Stomach (tissue), 9 donors: Measurements from ENCODE around the gene NHSL1. TPM values are rescaled to one million over a fixed set of nuclear protein-coding genes. Genes with fewer than 3 reads are reported as not detected.

ENCODE experiments used
- DNase-seq, 2 donors: peaks; one replicate each; pipeline versions ENCODE4 v3.0.0 to v3.0.0-alpha.2; 2013 to 2019
- H3K27ac ChIP-seq, 5 donors: fragments of 200-600 bp in 4 of 5; sonication (generic) in 4 of 5; one replicate each; pipeline ENCODE4 v1.5.1; 2013 to 2019; ENCODE audit warnings: mild to moderate bottlenecking in 1 of 5, moderate library complexity in 1 of 5
- H3K27me3 ChIP-seq, 3 donors: fragments of 200-600 bp; sonication (generic); one replicate each; pipeline ENCODE4 v1.5.1; 2017 to 2019; ENCODE audit warnings: mixed run types in 1 of 3
- H3K36me3 ChIP-seq, 4 donors: fragments of 200-600 bp; sonication (generic); 1 replicate in 3 of 4; 2 replicates in 1 of 4; pipeline ENCODE4 v1.5.1; 2016 to 2019
- H3K4me1 ChIP-seq, 4 donors: fragments of 200-600 bp; sonication (generic); one replicate each; pipeline ENCODE4 v1.5.1; 2016 to 2019
- H3K4me3 ChIP-seq, 4 donors: fragments of 200-600 bp; sonication (generic) in 3 of 4; one replicate each; pipeline ENCODE4 v1.5.1; 2016 to 2019; ENCODE audit warnings: mild to moderate bottlenecking in 1 of 4
- H3K9me3 ChIP-seq, 4 donors: fragments of 200-600 bp; sonication (generic); one replicate each; pipeline ENCODE4 v1.5.1; 2016 to 2019
- CTCF ChIP-seq, 7 experiments: fragments of 450-650 bp in 4 of 7; fragments of 200-600 bp in 3 of 7; sonication (generic) in 3 of 7; IDR thresholded peaks; one replicate each; pipeline ENCODE4 v1.5.1; 2016 to 2019; ENCODE audit warnings: antibody characterized with exemption in 7 of 7, control low read depth in 2 of 7, mild to moderate bottlenecking in 1 of 7
- EP300 ChIP-seq: sonication (generic); formaldehyde crosslinking; IDR thresholded peaks from one replicate; pipeline ENCODE4 v1.6.1; 2017; ENCODE audit warnings: antibody characterized with exemption
- POLR2A ChIP-seq, 4 donors: fragments of 450-650 bp; IDR thresholded peaks; one replicate each; pipeline ENCODE4 v1.6.1; 2016; ENCODE audit warnings: antibody characterized with exemption in 4 of 4, control low read depth in 2 of 4, mild to moderate bottlenecking in 1 of 4, moderate library complexity in 1 of 4
- POLR2AphosphoS5 ChIP-seq, 3 donors: sonication (generic); formaldehyde crosslinking; IDR thresholded peaks; one replicate each; pipeline ENCODE4 v1.6.1; 2016; ENCODE audit warnings: antibody characterized with exemption in 3 of 3
- WGBS, 5 donors: extraction: QIAGEN DNeasy Blood & Tissue Kit in 3 of 5; methylation state at CpG; one replicate each; pipeline versions ENCODE4 v1.1.5 to v1.1.7; 2013 to 2018; 5-methylcytosine and 5-hydroxymethylcytosine counted together
- intact Hi-C: fragments of 100-400 bp; cut with DNase I; formaldehyde crosslinking; loops from one replicate; pipeline ENCODE4 v1.15.1; 2023; ENCODE audit warnings: low total_unique reads
- polyA plus RNA-seq, 3 donors: library from polyadenylated mRNA; stranded (reverse); fragments of 200-250 nt; gene quantifications; one replicate each; pipeline ENCODE4 v1.2.3, GENCODE V29; 2013
- total RNA-seq, 5 donors: library from RNA; depleted of rRNA; stranded (reverse); fragments of >200 nt; gene quantifications; one replicate each; pipeline versions ENCODE4 v1.1.0 to v1.2.3, GENCODE V29; 2014 to 2016
- donor health status: healthy with polysubstance abuse.
- donor health status: Bipolar disorder and iron deficiency.
- donor health status: healthy.

NHSL1 gene
- total and polyA plus RNA-seq, 8 donors, result 1.8 to 44.6 (median 27.4) TPM

- Histone ChIP-seq H3K4me3 (no peak overlapping the region), H3K4me1 (no peaks in the 10 kb centered on the region), H3K36me3 (peaks cover 0 to 8% (median 3%) of the 10 kb centered on the region in 4 donors), H3K9me3 (no peaks in the 10 kb centered on the region), H3K27ac (no peak overlapping the region), H3K27me3 (no peaks in the 10 kb centered on the region)
- 88 to 96% (median 90%) methylated on average over 6 of the region's 6 CpGs for WGBS, 5 donors
- TF ChIP-seq CTCF (IDR thresholded peaks at IDR 0.05), result no peak
- TF ChIP-seq POLR2A (IDR thresholded peaks at IDR 0.05), result no peak
- TF ChIP-seq POLR2AphosphoS5 (IDR thresholded peaks at IDR 0.05), result no peak
- TF ChIP-seq EP300, result no peak
- intact Hi-C loops, result no loop called here
- DNase-seq, result no peak
These were observed 57.3 kb downstream of the NHSL1 start for GRCh38 chr6:138441965-138442364.

GRCh38 chr6:138440758-138441357 lies 58.4 kb downstream of the NHSL1 start:
- no peak for TF ChIP-seq POLR2A (IDR thresholded peaks at IDR 0.05)
- H3K27me3 ChIP-seq, result no peaks in the 10 kb centered on the region
- 57 to 70% (median 60%) methylated on average over 4 of the region's 4 CpGs for WGBS, 5 donors
- H3K4me3 ChIP-seq, result no peak overlapping the region
- H3K4me1 ChIP-seq, result no peaks in the 10 kb centered on the region
- peaks cover 0 to 8% (median 3%) of the 10 kb centered on the region in 4 donors for H3K36me3 ChIP-seq
- H3K27ac ChIP-seq, result no peak overlapping the region
- DNase-seq, result no peak
- no peaks in the 10 kb centered on the region for H3K9me3 ChIP-seq
- intact Hi-C loops, result no loop called here

- TF ChIP-seq POLR2AphosphoS5 (IDR thresholded peaks at IDR 0.05) (no peak), CTCF (IDR thresholded peaks at IDR 0.05) (no peak), POLR2A (IDR thresholded peaks at IDR 0.05) (no peak), EP300 (no peak)
- DNase-seq, result no peak
- H3K9me3 ChIP-seq, result no peaks in the 10 kb centered on the region
- H3K4me3 ChIP-seq, result no peak overlapping the region
- H3K4me1 ChIP-seq, result no peaks in the 10 kb centered on the region
- intact Hi-C loops, result no loop called here
- WGBS, 5 donors, result 50 to 73% (median 60%) methylated on average over 3 of the region's 3 CpGs
- peaks cover 0 to 8% (median 3%) of the 10 kb centered on the region in 4 donors for H3K36me3 ChIP-seq
- H3K27me3 ChIP-seq, result no peaks in the 10 kb centered on the region
- H3K27ac ChIP-seq, result no peak overlapping the region
These were observed 59.0 kb downstream of the NHSL1 start for GRCh38 chr6:138440296-138440695.

- no peak overlapping the region for H3K4me3 ChIP-seq
- H3K27ac ChIP-seq, result no peak overlapping the region
- H3K4me1 ChIP-seq, result no peaks in the 10 kb centered on the region
- H3K9me3 ChIP-seq, result no peaks in the 10 kb centered on the region
- intact Hi-C loops, result no loop called here
- WGBS, 5 donors, result 72 to 87% (median 77%) methylated on average over 7 of the region's 7 CpGs
- peaks cover 0 to 8% (median 3%) of the 10 kb centered on the region in 4 donors for H3K36me3 ChIP-seq
- no peak for DNase-seq
- TF ChIP-seq POLR2AphosphoS5 (IDR thresholded peaks at IDR 0.05) (no peak), POLR2A (IDR thresholded peaks at IDR 0.05) (no peak), CTCF (IDR thresholded peaks at IDR 0.05) (no peak), EP300 (no peak)
- no peaks in the 10 kb centered on the region for H3K27me3 ChIP-seq
These were observed 59.7 kb downstream of the NHSL1 start for GRCh38 chr6:138439546-138439945.

GRCh38 chr6:138434925-138435324 lies 64.4 kb downstream of the NHSL1 start:
- Histone ChIP-seq H3K4me1 (peaks cover 0 to 4% (median 1%) of the 10 kb centered on the region in 4 donors), H3K36me3 (peaks cover 7 to 27% (median 22%) of the 10 kb centered on the region in 4 donors), H3K4me3 (no peak overlapping the region), H3K27me3 (no peaks in the 10 kb centered on the region), H3K9me3 (no peaks in the 10 kb centered on the region), H3K27ac (no peak overlapping the region)
- intact Hi-C loops, result loop anchor here (5.0 kb wide), 1 partner anchor 152 kb away; no protein-coding TSS in a partner anchor
- no peak for DNase-seq
- WGBS, 5 donors, result 61 to 74% (median 69%) methylated on average over 4 of the region's 4 CpGs
- TF ChIP-seq POLR2AphosphoS5 (IDR thresholded peaks at IDR 0.05) (no peak), POLR2A (IDR thresholded peaks at IDR 0.05) (no peak)
